Measurements from ENCODE around the gene KRT80.

The KRT80 gene

GRCh38 chr12:52195065-52195730 is 3.4 kb upstream of the KRT80 start:
- no peak for DNase-seq (ENCODE audit: low read depth, low spot score)
- Histone ChIP-seq H3K27me3 (ENCODE audit: control insufficient read depth, insufficient read depth, low read length) (no peaks in the 10 kb centered on the region), H3K4me1 (ENCODE audit: control insufficient read depth, insufficient read depth, low read length) (peaks cover 5% of the 10 kb centered on the region; the same call in 1 of the 2 replicates), H3K4me3 (ENCODE audit: low read length) (no peak overlapping the region), H3K27ac (ENCODE audit: low read length) (no peak overlapping the region), H3K9me3 (ENCODE audit: control insufficient read depth, insufficient read depth, low read length) (no peaks in the 10 kb centered on the region), H3K36me3 (ENCODE audit: control insufficient read depth, insufficient read depth, low read length) (no peaks in the 10 kb centered on the region; the same call in 1 of the 2 replicates)
- no CpG with 5 or more reads among the region's 8 CpGs for WGBS (ENCODE audit: insufficient coverage, insufficient read length)

GRCh38 chr12:52193991-52194390 is 2.2 kb upstream of the KRT80 start:
- H3K4me1 ChIP-seq (ENCODE audit: control insufficient read depth, insufficient read depth, low read length), result peaks cover 5% of the 10 kb centered on the region; the same call in 1 of the 2 replicates
- H3K4me3 ChIP-seq (ENCODE audit: low read length), result no peak overlapping the region
- H3K36me3 ChIP-seq (ENCODE audit: control insufficient read depth, insufficient read depth, low read length), result no peaks in the 10 kb centered on the region; the same call in 1 of the 2 replicates
- H3K27me3 ChIP-seq (ENCODE audit: control insufficient read depth, insufficient read depth, low read length), result no peaks in the 10 kb centered on the region
- H3K27ac ChIP-seq (ENCODE audit: low read length), result no peak overlapping the region
- no peaks in the 10 kb centered on the region for H3K9me3 ChIP-seq (ENCODE audit: control insufficient read depth, insufficient read depth, low read length)
- no peak for DNase-seq (ENCODE audit: low read depth, low spot score)
- WGBS (ENCODE audit: insufficient coverage, insufficient read length), result no CpG with 5 or more reads among the region's 6 CpGs

- Histone ChIP-seq H3K4me1 (ENCODE audit: control insufficient read depth, insufficient read depth, low read length) (peaks cover 5% of the 10 kb centered on the region; the same call in 1 of the 2 replicates), H3K27me3 (ENCODE audit: control insufficient read depth, insufficient read depth, low read length) (no peaks in the 10 kb centered on the region), H3K36me3 (ENCODE audit: control insufficient read depth, insufficient read depth, low read length) (no peaks in the 10 kb centered on the region; the same call in 1 of the 2 replicates), H3K27ac (ENCODE audit: low read length) (no peak overlapping the region), H3K9me3 (ENCODE audit: control insufficient read depth, insufficient read depth, low read length) (no peaks in the 10 kb centered on the region), H3K4me3 (ENCODE audit: low read length) (no peak overlapping the region)
- WGBS (ENCODE audit: insufficient coverage, insufficient read length), result no CpG with 5 or more reads among the region's 6 CpGs
- DNase-seq (ENCODE audit: low read depth, low spot score), result no peak
Measured at GRCh38 chr12:52193532-52193931, 1.7 kb upstream of the KRT80 start.

GRCh38 chr12:52190860-52191729 is 719 bp downstream of the KRT80 start:
- DNase-seq (ENCODE audit: low read depth, low spot score), result no peak
- Histone ChIP-seq H3K4me3 (ENCODE audit: low read length) (no peak overlapping the region), H3K27ac (ENCODE audit: low read length) (no peak overlapping the region), H3K36me3 (ENCODE audit: control insufficient read depth, insufficient read depth, low read length) (no peaks in the 10 kb centered on the region; the same call in 1 of the 2 replicates), H3K27me3 (ENCODE audit: control insufficient read depth, insufficient read depth, low read length) (no peaks in the 10 kb centered on the region), H3K9me3 (ENCODE audit: control insufficient read depth, insufficient read depth, low read length) (no peaks in the 10 kb centered on the region), H3K4me1 (ENCODE audit: control insufficient read depth, insufficient read depth, low read length) (peaks cover 5% of the 10 kb centered on the region; the same call in 1 of the 2 replicates)
- no CpG with 5 or more reads among the region's 16 CpGs for WGBS (ENCODE audit: insufficient coverage, insufficient read length)

GRCh38 chr12:52189376-52190174 is 2.2 kb downstream of the KRT80 start:
- WGBS (ENCODE audit: insufficient coverage, insufficient read length), result no CpG with 5 or more reads among the region's 3 CpGs
- Histone ChIP-seq H3K27me3 (ENCODE audit: control insufficient read depth, insufficient read depth, low read length) (no peaks in the 10 kb centered on the region), H3K4me3 (ENCODE audit: low read length) (no peak overlapping the region), H3K9me3 (ENCODE audit: control insufficient read depth, insufficient read depth, low read length) (no peaks in the 10 kb centered on the region), H3K4me1 (ENCODE audit: control insufficient read depth, insufficient read depth, low read length) (peaks cover 3% of the 10 kb centered on the region; the same call in 1 of the 2 replicates), H3K36me3 (ENCODE audit: control insufficient read depth, insufficient read depth, low read length) (no peaks in the 10 kb centered on the region; the same call in 1 of the 2 replicates), H3K27ac (ENCODE audit: low read length) (no peak overlapping the region)
- no peak for DNase-seq (ENCODE audit: low read depth, low spot score)

- no peak for DNase-seq (ENCODE audit: low read depth, low spot score)
- H3K4me3 ChIP-seq (ENCODE audit: low read length), result no peak overlapping the region
- H3K9me3 ChIP-seq (ENCODE audit: control insufficient read depth, insufficient read depth, low read length), result no peaks in the 10 kb centered on the region
- H3K4me1 ChIP-seq (ENCODE audit: control insufficient read depth, insufficient read depth, low read length), result peaks cover 3% of the 10 kb centered on the region; the same call in 1 of the 2 replicates
- no CpG with 5 or more reads among the region's 7 CpGs for WGBS (ENCODE audit: insufficient coverage, insufficient read length)
- H3K27ac ChIP-seq (ENCODE audit: low read length), result no peak overlapping the region
- no peaks in the 10 kb centered on the region for H3K27me3 ChIP-seq (ENCODE audit: control insufficient read depth, insufficient read depth, low read length)
- H3K36me3 ChIP-seq (ENCODE audit: control insufficient read depth, insufficient read depth, low read length), result no peaks in the 10 kb centered on the region; the same call in 1 of the 2 replicates
Measured at GRCh38 chr12:52188658-52189057, 3.2 kb downstream of the KRT80 start.

GRCh38 chr12:52187640-52188039 is 4.2 kb downstream of the KRT80 start:
- Histone ChIP-seq H3K36me3 (ENCODE audit: control insufficient read depth, insufficient read depth, low read length) (no peaks in the 10 kb centered on the region; the same call in 1 of the 2 replicates), H3K27ac (ENCODE audit: low read length) (no peak overlapping the region), H3K4me1 (ENCODE audit: control insufficient read depth, insufficient read depth, low read length) (peaks cover 3% of the 10 kb centered on the region; the same call in 1 of the 2 replicates), H3K27me3 (ENCODE audit: control insufficient read depth, insufficient read depth, low read length) (no peaks in the 10 kb centered on the region), H3K9me3 (ENCODE audit: control insufficient read depth, insufficient read depth, low read length) (no peaks in the 10 kb centered on the region), H3K4me3 (ENCODE audit: low read length) (no peak overlapping the region)
- no CpG with 5 or more reads among the region's 5 CpGs for WGBS (ENCODE audit: insufficient coverage, insufficient read length)
- DNase-seq (ENCODE audit: low read depth, low spot score), result no peak

- Histone ChIP-seq H3K9me3 (ENCODE audit: control insufficient read depth, insufficient read depth, low read length) (no peaks in the 10 kb centered on the region), H3K36me3 (ENCODE audit: control insufficient read depth, insufficient read depth, low read length) (no peaks in the 10 kb centered on the region; the same call in 1 of the 2 replicates), H3K4me1 (ENCODE audit: control insufficient read depth, insufficient read depth, low read length) (peaks cover 3% of the 10 kb centered on the region; the same call in 1 of the 2 replicates), H3K4me3 (ENCODE audit: low read length) (no peak overlapping the region), H3K27ac (ENCODE audit: low read length) (no peak overlapping the region), H3K27me3 (ENCODE audit: control insufficient read depth, insufficient read depth, low read length) (no peaks in the 10 kb centered on the region)
- no peak for DNase-seq (ENCODE audit: low read depth, low spot score)
- no CpG with 5 or more reads among the region's 11 CpGs for WGBS (ENCODE audit: insufficient coverage, insufficient read length)
Measured at GRCh38 chr12:52187206-52187605, 4.6 kb downstream of the KRT80 start.

- Histone ChIP-seq H3K27ac (ENCODE audit: low read length) (no peak overlapping the region), H3K4me3 (ENCODE audit: low read length) (no peak overlapping the region), H3K27me3 (ENCODE audit: control insufficient read depth, insufficient read depth, low read length) (no peaks in the 10 kb centered on the region), H3K4me1 (ENCODE audit: control insufficient read depth, insufficient read depth, low read length) (peaks cover 4% of the 10 kb centered on the region; the same call in 1 of the 2 replicates), H3K9me3 (ENCODE audit: control insufficient read depth, insufficient read depth, low read length) (no peaks in the 10 kb centered on the region), H3K36me3 (ENCODE audit: control insufficient read depth, insufficient read depth, low read length) (no peaks in the 10 kb centered on the region; the same call in 1 of the 2 replicates)
- DNase-seq (ENCODE audit: low read depth, low spot score), result no peak
- WGBS (ENCODE audit: insufficient coverage, insufficient read length), result no CpG with 5 or more reads among the region's 8 CpGs
Measured at GRCh38 chr12:52186118-52186840, 5.5 kb downstream of the KRT80 start.

All from iPS DF 6.9 (cell line).